Endometrial microvascular endothelial cells (primary cell): ENCODE data around the gene ZNF763. TPM values are rescaled to one million over a fixed set of nuclear protein-coding genes. Genes with fewer than 3 reads are reported as not detected.
"Not testable (repeated sequence)": the region's sequence is repeated elsewhere in the genome, so short reads cannot be mapped to it uniquely, and the experiment has no call there.

Experiments used
- in situ Hi-C: cut with HindIII; loops from 2 replicates; pipeline ENCODE4 v1.10.0; 2017; ENCODE audit warnings: low sequenced_read_pairs, low pct_unique_long_range_greater_than_20kb; ENCODE audit errors: inconsistent ontology term
- total RNA-seq: library from RNA; depleted of rRNA; stranded (reverse); fragments of >200 nt; gene quantifications from one replicate; pipeline ENCODE4 v1.2.3, GENCODE V29; 2015; ENCODE audit errors: inconsistent ontology term

The ZNF763 gene
- total RNA-seq, 1 donor from 2014 or later = 1.5 TPM

- in situ Hi-C loops = no loop called here
Observed at GRCh38 chr19:11964496-11964857, 363 bp upstream of the ZNF763 start.

DNA sequence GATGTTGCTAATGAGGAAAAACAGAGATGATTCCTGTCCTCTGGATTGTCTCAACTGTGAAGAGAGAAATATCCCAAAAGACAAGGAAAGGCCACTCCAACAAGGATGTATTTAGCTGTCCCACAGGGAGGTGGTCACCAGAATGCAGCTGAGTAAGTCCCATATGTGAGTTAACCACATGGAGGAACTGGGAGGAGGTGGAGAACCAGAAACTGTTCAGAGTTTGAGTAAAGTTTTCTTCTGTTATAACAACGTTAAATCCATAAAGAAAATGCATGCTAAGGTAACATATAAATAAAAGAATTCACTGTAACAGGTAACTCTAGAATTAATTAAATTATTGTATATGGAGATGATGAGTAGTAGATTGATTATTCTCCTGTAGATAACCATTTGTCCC, 5.3 kb downstream of the ZNF763 start:
- in situ Hi-C loops = no loop called here

GRCh38 chr19:11971041-11971440, 6.2 kb downstream of the ZNF763 start:
- in situ Hi-C loops = no loop called here

GRCh38 chr19:11973019-11973810, 8.4 kb downstream of the ZNF763 start:
- in situ Hi-C loops = no loop called here

- in situ Hi-C loops = no loop called here
Observed at GRCh38 chr19:11978492-11979100, 13.8 kb downstream of the ZNF763 start.

- in situ Hi-C loops = no loop called here
Observed at GRCh38 chr19:11979527-11979926, 14.7 kb downstream of the ZNF763 start.

DNA sequence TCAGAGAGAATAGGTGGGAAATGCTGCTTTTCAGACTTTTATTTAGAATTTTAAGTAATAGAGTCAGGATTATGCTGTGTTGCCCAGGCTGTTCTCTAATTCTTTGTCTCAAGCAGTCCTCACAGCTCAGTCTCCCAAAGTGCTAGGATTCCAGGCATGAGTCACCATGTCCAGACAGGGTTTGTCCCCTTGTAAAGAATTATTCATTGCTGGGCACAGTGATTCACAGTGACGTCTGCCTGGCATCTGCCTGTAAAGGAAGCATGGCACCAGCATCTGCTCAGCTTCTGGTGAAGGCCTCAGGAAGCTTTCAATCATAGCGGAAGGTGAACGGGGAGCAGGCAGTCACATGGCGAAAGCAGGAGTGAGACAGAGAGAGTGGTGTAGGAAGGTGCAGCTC, 17.7 kb downstream of the ZNF763 start:
- in situ Hi-C loops = no loop called here

DNA sequence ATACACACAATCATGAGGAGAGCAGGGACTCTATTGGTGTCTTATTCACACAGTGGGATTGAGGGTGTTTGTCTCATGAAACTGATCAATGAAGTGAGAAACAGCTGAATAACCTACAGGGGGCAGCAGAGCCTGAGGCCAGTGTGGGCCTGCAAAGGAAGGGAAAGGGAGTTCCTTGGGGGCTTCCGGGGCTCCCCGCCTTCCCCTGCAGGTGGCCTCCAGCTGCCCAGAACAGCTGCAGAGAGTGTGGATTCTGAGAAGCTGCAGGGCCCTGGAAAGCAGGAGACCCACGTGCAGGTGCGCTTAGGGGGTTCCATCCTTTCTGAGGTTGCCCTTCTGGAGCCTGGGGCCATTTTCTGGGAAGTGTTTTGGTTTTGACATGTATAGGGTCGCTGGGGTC, 20.1 kb downstream of the ZNF763 start:
- in situ Hi-C loops = no loop called here

- in situ Hi-C loops = no loop called here
Observed at GRCh38 chr19:11986754-11987153, 21.9 kb downstream of the ZNF763 start.

DNA sequence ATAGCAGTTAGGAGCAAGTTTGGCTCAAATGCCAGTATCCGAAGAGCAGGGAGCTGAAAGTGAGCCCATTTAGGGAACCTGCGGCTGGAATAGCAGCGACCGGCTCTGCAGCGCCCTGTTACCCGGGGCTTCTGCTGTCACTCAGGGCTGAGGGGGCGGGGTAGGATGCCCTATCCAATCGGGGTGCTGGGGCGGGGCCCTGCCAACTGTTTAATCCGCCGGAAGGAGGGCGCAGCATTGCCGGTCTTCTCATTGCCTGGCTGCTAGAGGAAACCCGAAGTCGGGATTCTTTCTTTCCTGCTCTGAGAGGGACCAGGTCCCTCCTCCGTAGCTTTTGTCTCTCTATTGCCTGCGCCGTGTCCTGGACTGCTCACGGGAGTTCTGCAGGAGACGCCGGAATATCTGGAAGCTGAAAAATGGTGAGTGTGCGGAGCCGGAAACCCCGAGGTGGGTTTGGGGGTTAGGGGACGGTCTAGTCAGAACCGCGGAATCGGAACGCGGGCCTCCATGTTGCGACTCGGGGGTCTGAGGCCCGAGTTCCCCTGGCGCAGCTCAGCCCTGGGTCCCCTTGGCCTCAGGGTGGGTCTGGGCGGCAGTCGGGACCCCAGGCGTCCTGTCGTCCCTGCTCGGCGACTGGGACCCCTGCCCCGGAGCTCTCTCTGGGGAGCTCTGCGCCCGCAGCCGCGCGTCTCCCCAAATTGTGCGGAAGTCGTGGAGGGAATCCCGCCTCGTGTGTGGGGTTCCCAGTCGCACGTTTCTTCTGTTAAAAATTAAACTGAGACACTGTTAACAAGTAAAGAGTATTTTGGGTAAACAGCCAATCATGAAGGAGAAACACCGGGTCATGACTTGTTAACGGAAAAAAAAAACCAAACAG, 22.8 kb downstream of the ZNF763 start:
- in situ Hi-C loops = no loop called here

- in situ Hi-C loops = no loop called here
Observed at GRCh38 chr19:11989112-11989456, 24.2 kb downstream of the ZNF763 start.

GRCh38 chr19:11991921-11992320, 27.1 kb downstream of the ZNF763 start:
- in situ Hi-C loops = not testable (repeated sequence)

DNA sequence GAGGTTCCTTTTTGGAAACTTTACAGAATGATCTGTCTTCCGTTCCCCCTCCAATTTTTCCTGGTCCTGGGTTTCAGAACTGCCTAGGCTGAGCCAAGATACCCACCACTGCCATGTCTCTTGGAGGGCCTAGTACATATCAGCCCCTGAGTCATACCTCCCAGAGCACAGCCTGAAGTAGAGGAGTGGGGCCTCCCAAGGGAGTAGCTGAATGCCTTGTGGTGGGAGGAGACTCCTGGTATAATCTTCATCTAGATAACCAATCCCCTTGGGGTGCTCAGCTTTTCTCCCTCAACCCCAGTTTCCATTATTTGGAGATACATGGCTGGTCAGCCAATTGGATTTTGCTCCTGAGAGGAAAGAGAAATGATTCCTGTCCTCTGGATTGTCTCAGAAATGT, 30.3 kb downstream of the ZNF763 start:
- in situ Hi-C loops = no loop called here

GRCh38 chr19:12000152-12000981, 35.5 kb downstream of the ZNF763 start:
- in situ Hi-C loops = no loop called here

DNA sequence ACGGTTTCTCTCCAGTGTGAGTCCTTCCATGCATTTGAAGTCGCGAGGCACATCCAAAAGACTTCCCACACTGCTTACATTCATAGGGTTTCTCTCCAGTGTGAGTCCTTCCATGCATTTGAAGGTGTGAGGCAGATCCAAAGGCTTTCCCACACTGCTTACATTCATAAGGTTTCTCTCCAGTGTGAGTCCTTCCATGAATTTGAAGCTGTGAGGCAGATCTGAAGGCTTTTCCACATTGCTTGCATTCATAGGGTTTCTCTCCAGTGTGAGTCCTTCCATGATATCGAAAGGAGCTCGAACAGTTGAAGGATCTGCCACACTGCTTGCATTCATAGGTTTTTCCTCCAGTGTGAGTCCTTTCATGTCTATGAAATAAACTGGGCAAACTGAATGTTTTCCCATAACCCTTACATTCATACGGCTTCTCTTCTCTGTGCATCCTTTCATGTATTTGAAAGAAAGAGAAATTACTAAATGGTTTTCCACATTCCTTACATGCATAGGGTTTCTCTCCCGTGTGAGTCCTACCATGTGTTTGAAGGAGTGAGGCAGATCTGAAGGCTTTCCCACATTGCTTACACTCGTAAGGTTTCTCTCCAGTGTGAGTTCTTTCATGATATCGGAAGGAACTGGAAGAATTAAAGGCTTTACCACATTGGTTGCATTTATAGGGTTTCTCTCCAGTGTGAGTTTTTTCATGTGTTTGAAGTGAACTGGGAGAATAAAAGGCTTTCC, 50.3 kb downstream of the ZNF763 start:
- in situ Hi-C loops = no loop called here

DNA sequence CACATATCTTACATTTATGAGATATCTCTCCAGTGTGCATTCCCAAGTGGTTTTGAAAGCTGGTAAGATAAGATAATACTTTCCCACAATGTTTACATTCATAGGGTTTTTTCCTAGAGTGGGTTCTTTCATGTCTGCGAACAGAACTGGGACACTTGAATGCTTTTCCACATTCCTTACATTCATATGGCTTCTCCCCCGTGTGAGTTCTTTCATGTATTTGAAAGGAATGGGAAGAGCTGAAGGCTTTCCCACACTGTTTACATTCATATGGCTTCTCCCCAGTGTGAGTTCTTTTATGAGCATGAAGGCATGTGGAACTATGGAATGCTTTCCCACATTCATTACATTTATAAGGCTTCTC, 50.9 kb downstream of the ZNF763 start:
- in situ Hi-C loops = no loop called here
